ENCODE data around the gene RNF8.

- TF ChIP-seq CTCF (IDR thresholded peaks at IDR 0.05; ENCODE audit: insufficient read depth, low read depth, low read length) (no peak), EZH2 (IDR thresholded peaks at IDR 0.05; ENCODE audit: insufficient read depth, low read length) (no peak)
These were observed 13.2 kb upstream of the RNF8 start for GRCh38 chr6:37340639-37340943.
